WERI-Rb-1 (cell line): ENCODE measurements around the gene DIPK1B.
A peak's percentile ranks its signal among the peaks of the same experiment; 100 is the strongest.

ENCODE experiments used
- DNase-seq: peaks from one replicate; pipeline ENCODE4 v3.0.0-alpha.2; 2020
- H3K27ac ChIP-seq: fragments of 250-450 bp; sonication (Bioruptor Pico); 2 replicates; pipeline ENCODE4 v1.5.1; 2020; ENCODE audit warnings: mild to moderate bottlenecking, moderate library complexity
- H3K27me3 ChIP-seq: fragments of 250-450 bp; sonication (Bioruptor Pico); 2 replicates; pipeline ENCODE4 v1.5.1; 2021; ENCODE audit warnings: mild to moderate bottlenecking, low read depth, moderate library complexity; ENCODE audit not compliant: insufficient read depth, severe bottlenecking
- H3K36me3 ChIP-seq: fragments of 250-450 bp; sonication (Bioruptor Pico); 2 replicates; pipeline ENCODE4 v1.5.1; 2020; ENCODE audit warnings: mild to moderate bottlenecking, moderate library complexity
- H3K4me3 ChIP-seq: 2 replicates; pipeline ENCODE4 v1.5.1; 2011; ENCODE audit warnings: low read depth, mild to moderate bottlenecking, control low read depth, low read length
- H3K9me3 ChIP-seq: fragments of 250-450 bp; sonication (Bioruptor Pico); 2 replicates; pipeline ENCODE4 v1.5.1; 2021; ENCODE audit warnings: mild to moderate bottlenecking, moderate library complexity; ENCODE audit not compliant: severe bottlenecking
- CTCF ChIP-seq: IDR thresholded peaks from 2 replicates; pipeline ENCODE4 v1.5.1; 2011; ENCODE audit warnings: low read depth, mild to moderate bottlenecking, control low read depth, inconsistent platforms, low read length

Gene DIPK1B

DNA sequence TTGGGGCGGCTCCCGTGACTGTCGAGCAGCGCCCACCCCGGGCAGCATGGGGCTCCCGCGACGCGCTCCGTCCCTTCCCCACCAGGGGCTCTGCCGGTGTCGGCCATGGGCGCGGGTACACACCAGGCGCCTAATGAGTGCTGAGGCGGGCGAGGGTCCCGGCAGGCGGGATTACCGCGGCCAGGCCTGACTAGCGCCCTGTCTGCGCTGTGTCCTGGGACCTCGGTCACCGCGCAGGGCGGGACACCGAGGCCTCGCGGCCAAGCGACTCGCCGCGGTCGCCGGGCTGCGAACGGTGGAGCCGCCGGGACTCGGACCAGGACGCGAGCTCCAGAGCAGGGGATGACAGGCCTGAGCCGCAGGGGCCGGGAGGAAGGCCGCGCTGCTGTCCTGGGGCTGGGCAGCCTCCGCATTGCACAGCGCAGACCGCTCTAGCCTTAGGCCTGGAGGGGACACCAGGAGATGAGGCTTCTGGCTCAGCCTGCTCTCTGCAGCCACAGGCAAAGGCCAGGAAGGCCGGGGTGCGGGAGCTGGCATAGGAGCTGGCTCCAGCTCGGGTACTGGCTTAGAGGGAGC lies 16.3 kb downstream of the DIPK1B start:
- Histone ChIP-seq H3K36me3 (peaks cover 39% of the 10 kb centered on the region), H3K27me3 (peaks cover 9% of the 10 kb centered on the region), H3K9me3 (no peaks in the 10 kb centered on the region), H3K27ac (peak overlapping the region; percentile 38), H3K4me3 (peak overlapping the region; percentile 58)
- DNase-seq = no peak
- no peak for TF ChIP-seq CTCF

DNA sequence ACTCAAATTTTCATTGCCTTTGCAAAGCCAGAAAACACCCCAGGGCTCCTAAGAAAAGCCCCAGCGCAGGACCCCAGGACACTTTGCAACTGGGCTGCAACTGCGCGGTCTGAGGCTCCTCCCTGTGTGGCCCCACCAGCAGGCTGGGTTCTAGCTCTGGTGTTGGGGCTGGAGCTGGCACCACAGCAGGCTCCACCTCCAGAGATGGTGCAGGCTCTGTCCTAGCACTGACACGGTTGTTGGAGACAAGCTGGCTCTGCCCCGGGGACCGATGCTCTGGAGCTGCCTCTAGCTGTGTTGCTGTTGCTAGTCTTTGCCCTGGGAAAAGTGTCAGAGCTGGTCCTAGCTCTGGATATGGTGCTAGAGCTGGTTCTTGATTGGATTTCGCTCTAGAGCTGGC lies 16.8 kb downstream of the DIPK1B start:
- H3K27ac ChIP-seq = no peak overlapping the region
- peaks cover 9% of the 10 kb centered on the region for H3K27me3 ChIP-seq
- no peak for TF ChIP-seq CTCF
- no peaks in the 10 kb centered on the region for H3K9me3 ChIP-seq
- no peak for DNase-seq
- H3K36me3 ChIP-seq = peaks cover 34% of the 10 kb centered on the region
- H3K4me3 ChIP-seq = peak overlapping the region; percentile 58; the same call in 1 of the 2 replicates

GRCh38 chr9:136729926-136730325 lies 17.6 kb downstream of the DIPK1B start:
- TF ChIP-seq CTCF = no peak
- no peaks in the 10 kb centered on the region for H3K9me3 ChIP-seq
- H3K27me3 ChIP-seq = peaks cover 9% of the 10 kb centered on the region
- H3K36me3 ChIP-seq = peaks cover 26% of the 10 kb centered on the region
- no peak for DNase-seq
- H3K27ac ChIP-seq = no peak overlapping the region
- no peak overlapping the region for H3K4me3 ChIP-seq

GRCh38 chr9:136732444-136733178 lies 20.2 kb downstream of the DIPK1B start:
- Histone ChIP-seq H3K4me3 (no peak overlapping the region), H3K9me3 (no peaks in the 10 kb centered on the region), H3K36me3 (0 out of 2 replicates have a peak, but pooled peaks cover 2% of the 10 kb centered on the region), H3K27ac (no peak overlapping the region), H3K27me3 (peaks cover 9% of the 10 kb centered on the region)
- TF ChIP-seq CTCF = no peak
- no peak for DNase-seq

- no peak for TF ChIP-seq CTCF
- H3K9me3 ChIP-seq = no peaks in the 10 kb centered on the region
- H3K36me3 ChIP-seq = no peaks in the 10 kb centered on the region
- DNase-seq = no peak
- H3K4me3 ChIP-seq = no peak overlapping the region
- no peak overlapping the region for H3K27ac ChIP-seq
- H3K27me3 ChIP-seq = peaks cover 6% of the 10 kb centered on the region
These were observed 21.2 kb downstream of the DIPK1B start for GRCh38 chr9:136733611-136734010.
